SK-N-SH (cell line): ENCODE results near the gene ABCA7.

Experiments used
- CTCF ChIP-seq: fragments of 200-600 bp; sonication (generic); IDR thresholded peaks from 2 replicates; pipeline ENCODE4 v1.6.1; 2017; ENCODE audit warnings: antibody characterized with exemption, mild to moderate bottlenecking, moderate library complexity
- EP300 ChIP-seq, 2 experiments: IDR thresholded peaks; 2 replicates each; pipeline versions ENCODE4 v1.4.0 to v1.6.1; 2012; ENCODE audit warnings: borderline replicate concordance in 1 of 2, low read depth in 1 of 2, low read length in 1 of 2
- NRF1 ChIP-seq: IDR thresholded peaks from 2 replicates; pipeline ENCODE4 v1.6.1; 2012; ENCODE audit warnings: low read depth, mild to moderate bottlenecking, low read length
- POLR2AphosphoS5 ChIP-seq: IDR thresholded peaks from 2 replicates; pipeline ENCODE4 v1.6.1; 2012; ENCODE audit warnings: low read depth, low read length
- RAD21 ChIP-seq: IDR thresholded peaks from 2 replicates; pipeline ENCODE4 v1.6.1; 2012; ENCODE audit warnings: mild to moderate bottlenecking, low read length
- REST ChIP-seq: IDR thresholded peaks from 2 replicates; pipeline ENCODE4 v1.6.1; 2012; ENCODE audit warnings: mild to moderate bottlenecking, low read depth, low read length, moderate library complexity
- RFX5 ChIP-seq: IDR thresholded peaks from 2 replicates; pipeline ENCODE4 v1.6.1; 2012; ENCODE audit warnings: mild to moderate bottlenecking, improper control_type of control experiment, low read length
- SMC3 ChIP-seq: IDR thresholded peaks from 2 replicates; pipeline ENCODE4 v1.6.1; 2012; ENCODE audit warnings: low read depth, low read length, improper control_type of control experiment
- YY1 ChIP-seq: IDR thresholded peaks from 2 replicates; pipeline ENCODE4 v1.4.0; 2012; ENCODE audit warnings: low read depth, mild to moderate bottlenecking
- TF ChIP-seq, protein P1 (sequence below): IDR thresholded peaks from 2 replicates; pipeline ENCODE4 v1.4.0; 2012; ENCODE audit warnings: low read depth
- TF ChIP-seq, protein P2 (sequence below): IDR thresholded peaks from 2 replicates; pipeline ENCODE4 v1.4.0; 2012; ENCODE audit warnings: low read depth, borderline replicate concordance
- TF ChIP-seq, protein P3 (sequence below): IDR thresholded peaks from 2 replicates; pipeline ENCODE4 v1.4.0; 2012; ENCODE audit warnings: low read depth, borderline replicate concordance

- TF ChIP-seq SMC3 (no peak), CTCF (no peak), RFX5 (no peak), POLR2AphosphoS5 (no peak), REST (no peak), EP300 (IDR thresholded peaks at IDR 0.05; ENCODE audit: borderline replicate concordance in 1 of 2, low read depth in 1 of 2, low read length in 1 of 2) (no peak), NRF1 (no peak), YY1 (no peak), RAD21 (no peak)
- TF ChIP-seq, protein P1, sequence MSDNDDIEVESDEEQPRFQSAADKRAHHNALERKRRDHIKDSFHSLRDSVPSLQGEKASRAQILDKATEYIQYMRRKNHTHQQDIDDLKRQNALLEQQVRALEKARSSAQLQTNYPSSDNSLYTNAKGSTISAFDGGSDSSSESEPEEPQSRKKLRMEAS, result no peak
- TF ChIP-seq, protein P2, sequence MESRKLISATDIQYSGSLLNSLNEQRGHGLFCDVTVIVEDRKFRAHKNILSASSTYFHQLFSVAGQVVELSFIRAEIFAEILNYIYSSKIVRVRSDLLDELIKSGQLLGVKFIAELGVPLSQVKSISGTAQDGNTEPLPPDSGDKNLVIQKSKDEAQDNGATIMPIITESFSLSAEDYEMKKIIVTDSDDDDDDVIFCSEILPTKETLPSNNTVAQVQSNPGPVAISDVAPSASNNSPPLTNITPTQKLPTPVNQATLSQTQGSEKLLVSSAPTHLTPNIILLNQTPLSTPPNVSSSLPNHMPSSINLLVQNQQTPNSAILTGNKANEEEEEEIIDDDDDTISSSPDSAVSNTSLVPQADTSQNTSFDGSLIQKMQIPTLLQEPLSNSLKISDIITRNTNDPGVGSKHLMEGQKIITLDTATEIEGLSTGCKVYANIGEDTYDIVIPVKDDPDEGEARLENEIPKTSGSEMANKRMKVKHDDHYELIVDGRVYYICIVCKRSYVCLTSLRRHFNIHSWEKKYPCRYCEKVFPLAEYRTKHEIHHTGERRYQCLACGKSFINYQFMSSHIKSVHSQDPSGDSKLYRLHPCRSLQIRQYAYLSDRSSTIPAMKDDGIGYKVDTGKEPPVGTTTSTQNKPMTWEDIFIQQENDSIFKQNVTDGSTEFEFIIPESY, result no peak
- TF ChIP-seq, protein P3, sequence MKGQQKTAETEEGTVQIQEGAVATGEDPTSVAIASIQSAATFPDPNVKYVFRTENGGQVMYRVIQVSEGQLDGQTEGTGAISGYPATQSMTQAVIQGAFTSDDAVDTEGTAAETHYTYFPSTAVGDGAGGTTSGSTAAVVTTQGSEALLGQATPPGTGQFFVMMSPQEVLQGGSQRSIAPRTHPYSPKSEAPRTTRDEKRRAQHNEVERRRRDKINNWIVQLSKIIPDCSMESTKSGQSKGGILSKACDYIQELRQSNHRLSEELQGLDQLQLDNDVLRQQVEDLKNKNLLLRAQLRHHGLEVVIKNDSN, result no peak
Observed at GRCh38 chr19:1108291-1109031, 68.6 kb downstream of the ABCA7 start.
